Stimulated activated CD8-positive, alpha-beta memory T cell treated with anti-CD3 and anti-CD28 coated beads, Interleukin-2, amount 100 ng/mL, for 48 hours (primary cell): ENCODE data around the gene LDHAL6A.
"Not testable (repeated sequence)": the region's sequence is repeated elsewhere in the genome, so short reads cannot be mapped to it uniquely, and the experiment has no call there.

Source experiments
- DNase-seq, 2 donors: peaks; one replicate each; pipeline ENCODE4 v3.0.0-alpha.2; 2020; ENCODE audit warnings: low read depth in 2 of 2

Gene LDHAL6A

DNA sequence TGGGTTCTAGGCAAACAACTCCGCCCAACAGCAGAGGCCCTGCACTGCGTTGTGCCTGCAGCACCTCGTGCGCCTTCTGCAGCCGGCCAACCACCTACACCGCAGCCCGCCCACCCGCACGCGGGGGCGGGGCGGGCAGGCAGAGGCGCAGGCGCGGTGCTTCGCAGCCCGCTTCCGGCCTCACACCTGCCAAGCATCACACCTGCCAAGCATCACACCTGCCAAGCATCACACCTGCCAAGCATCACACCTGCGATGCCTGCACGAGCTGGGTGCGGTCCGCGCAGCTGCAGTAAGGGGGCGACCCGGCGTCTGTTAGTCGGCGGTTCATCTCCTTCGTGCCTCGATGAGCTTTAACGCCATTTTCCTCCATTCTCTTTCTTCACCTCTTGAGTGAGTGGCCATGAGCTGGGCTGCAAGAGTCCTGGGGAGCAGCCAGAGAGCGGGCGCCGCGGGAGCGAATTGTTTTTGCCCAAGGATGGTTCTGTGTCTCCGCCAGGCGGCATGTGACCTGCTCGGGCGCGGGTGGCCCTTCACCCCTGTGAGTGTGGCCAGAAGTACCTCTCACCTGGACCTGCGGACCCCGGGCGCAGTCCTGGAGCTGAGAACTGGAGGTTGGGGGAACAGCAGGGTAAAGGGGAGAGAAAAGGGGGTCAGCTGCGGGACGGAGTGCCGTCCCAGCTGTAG, at the start of gene LDHAL6A:
LDHAL6A (plus strand) TSS at position 171 of the 687 bp plus-strand sequence. CDS start 825 bp downstream, outside the sequence.
- no peak for DNase-seq

DNA sequence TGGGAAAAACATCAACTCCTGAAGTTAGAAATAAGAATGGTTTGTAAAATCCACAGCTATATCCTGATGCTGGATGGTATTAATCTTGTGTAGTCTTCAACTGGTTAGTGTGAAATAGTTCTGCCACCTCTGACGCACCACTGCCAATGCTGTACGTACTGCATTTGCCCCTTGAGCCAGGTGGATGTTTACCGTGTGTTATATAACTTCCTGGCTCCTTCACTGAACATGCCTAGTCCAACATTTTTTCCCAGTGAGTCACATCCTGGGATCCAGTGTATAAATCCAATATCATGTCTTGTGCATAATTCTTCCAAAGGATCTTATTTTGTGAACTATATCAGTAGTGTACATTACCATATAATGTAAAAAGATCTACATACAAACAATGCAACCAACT, 48.3 kb upstream of the LDHAL6A start:
- DNase-seq: not testable (repeated sequence)

DNA sequence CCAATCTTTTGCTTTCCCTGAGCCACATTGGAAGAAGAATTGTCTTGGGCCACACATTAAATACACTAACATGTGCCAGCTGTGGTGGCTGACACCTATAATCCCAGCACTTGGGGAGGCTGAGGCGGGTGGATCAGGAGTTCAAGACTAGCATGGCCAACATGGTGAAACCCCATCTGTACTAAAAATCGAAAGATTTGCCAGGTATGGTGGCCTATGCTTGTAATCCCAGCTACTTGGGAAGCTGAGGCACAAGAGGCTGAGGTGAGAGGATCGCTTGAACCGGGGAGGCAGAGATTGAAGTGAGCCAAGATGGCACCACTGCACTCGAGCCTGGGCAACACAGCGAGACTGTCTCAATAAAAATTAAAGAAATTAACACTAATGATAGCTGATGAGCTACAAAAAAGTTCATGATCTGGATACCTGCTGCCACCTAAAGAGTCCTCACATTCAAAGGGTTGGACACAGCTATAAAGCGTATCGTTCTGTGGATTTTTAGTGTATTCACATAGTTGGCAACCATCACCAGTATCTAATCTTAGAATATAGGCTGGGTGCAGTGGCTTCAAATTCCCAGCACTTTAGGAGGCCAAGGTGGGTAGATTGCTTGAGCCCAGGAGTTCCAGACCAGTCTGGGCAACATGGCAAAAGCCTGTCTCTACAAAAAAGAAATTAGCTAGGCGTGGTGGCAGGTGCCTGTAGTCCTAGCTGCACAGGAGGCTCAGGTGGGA, 46.9 kb upstream of the LDHAL6A start:
- no peak for DNase-seq

DNA sequence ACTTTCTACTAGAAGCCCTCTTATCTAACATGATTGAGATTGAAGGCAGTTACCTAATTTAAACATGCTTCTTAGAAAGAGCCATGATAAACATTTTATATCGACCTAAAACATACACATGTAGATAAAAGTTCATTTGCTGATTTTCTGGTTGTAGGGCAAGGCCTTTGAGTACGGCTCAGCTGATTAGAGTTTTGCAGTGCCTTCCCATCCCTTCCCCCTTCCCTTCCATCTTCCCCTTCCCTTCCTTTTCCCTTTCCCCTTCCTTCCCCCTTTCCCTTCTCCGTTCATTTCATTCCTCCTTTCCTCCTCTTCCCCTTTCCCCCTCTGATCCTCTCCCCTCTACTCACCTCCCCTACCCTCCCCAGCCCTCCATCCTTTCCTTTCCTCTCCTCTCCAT, 39.2 kb upstream of the LDHAL6A start:
- DNase-seq: no peak

DNA sequence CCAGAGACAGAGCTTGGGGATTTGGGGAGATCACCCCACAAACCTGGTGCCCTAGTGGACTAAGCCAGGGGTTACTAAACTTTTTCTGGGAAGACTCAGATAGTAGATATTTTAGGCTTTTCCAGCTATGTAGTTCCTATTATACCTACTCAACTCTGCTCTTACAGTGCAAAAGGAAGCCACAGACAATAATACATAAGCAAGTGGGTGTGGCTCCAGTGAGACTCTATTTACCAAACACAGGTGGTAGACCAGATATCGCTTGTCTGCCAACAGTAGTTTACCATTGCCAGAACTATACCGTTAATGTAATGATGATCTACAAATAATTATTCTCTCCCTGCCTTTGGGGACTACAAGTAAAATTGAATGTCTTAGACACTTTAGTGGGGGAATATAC, 36.6 kb upstream of the LDHAL6A start:
- no peak for DNase-seq

DNA sequence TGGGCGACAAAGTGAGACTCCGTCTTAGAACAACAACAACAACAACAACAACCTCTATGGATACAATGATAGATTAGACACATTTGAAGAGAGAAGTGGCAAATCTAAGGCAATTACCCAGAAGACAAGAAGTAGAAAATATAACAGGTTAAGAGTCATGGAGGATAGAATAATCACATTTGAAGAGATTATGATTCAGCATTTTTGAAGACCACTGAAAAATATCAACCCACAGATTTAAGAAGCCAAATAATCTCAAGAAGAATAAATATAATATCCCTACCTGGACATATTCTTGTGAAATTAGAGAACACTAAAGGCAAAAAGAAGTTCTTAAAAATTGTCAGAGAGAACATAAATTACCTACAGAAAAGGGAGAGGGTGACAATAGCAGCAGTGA, 35.6 kb upstream of the LDHAL6A start:
- DNase-seq: no peak

DNA sequence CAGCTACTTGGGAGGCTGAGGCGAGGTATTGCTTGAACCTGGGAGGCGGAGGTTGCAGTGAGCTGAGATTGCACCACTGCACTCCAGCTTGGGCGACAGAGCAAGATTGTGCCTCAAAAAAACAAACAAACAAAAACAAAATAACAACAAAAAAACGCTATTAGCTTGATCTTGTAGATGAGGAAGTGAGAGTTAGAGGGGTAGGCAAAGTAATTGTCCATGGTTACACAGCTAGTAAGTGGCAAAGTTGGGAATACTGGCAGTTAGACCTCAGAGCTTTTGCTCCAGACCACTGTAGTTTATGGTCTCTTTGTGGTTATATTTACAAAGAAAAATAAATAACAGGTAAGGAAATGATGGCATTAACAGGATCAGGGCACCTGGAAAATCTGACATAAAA, 28.4 kb upstream of the LDHAL6A start:
- DNase-seq: no peak

DNA sequence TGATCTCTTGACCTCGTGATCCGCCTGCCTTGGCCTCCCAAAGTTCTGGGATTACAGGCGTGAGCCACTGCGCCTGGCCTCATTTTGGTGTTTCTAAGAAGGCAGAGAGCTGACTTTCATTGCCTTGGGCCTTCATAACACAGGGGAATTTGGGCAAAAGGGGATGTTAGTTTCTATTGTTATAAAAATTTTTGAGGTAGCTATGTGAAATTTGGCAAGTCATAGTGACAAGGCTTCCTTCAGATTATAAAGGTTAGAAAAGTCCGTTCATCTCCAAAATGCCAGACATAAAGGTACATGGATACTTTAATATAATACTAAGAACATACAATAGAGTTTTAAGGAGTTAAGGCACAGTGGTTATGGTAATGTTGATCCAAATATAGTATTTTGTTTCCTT, 26.3 kb upstream of the LDHAL6A start:
- no peak for DNase-seq

DNA sequence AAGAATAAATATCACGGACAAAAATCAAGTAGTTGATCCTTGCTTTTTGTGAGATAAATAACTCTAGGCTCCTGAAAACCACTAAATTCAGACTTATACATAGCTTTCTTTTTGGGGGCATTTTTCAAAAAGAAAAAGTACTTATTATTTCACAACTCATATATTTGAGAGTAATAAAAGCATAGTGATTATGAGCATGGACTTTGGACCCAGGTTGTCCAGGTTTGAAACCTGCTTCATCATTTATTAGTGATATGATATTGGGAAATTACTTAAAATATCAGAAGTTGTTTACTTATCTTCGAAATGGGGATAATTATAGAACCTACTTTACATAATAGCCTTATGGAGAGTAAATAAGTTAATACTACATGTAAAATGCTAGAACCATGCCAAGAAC, 17.0 kb upstream of the LDHAL6A start:
- no peak for DNase-seq

DNA sequence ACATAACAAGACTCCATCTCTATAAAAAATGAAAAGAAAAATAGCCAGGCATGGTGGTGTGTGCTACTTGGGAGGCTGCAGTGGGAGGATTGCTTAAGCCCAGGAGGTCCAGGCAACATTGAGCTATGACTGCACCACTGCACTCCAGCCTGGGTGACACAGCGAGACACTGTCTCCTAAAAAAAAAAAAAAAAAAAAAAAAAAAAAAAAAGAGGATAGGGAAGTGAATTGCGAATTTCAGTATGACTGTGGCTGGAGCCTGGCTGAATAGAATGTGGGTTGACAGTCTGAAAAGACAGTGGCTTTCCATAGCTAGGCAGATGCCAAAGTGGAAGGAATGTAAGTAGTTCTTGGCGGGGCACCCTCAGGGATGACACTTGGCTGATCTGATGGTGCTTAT, 6.4 kb upstream of the LDHAL6A start:
- DNase-seq: no peak

DNA sequence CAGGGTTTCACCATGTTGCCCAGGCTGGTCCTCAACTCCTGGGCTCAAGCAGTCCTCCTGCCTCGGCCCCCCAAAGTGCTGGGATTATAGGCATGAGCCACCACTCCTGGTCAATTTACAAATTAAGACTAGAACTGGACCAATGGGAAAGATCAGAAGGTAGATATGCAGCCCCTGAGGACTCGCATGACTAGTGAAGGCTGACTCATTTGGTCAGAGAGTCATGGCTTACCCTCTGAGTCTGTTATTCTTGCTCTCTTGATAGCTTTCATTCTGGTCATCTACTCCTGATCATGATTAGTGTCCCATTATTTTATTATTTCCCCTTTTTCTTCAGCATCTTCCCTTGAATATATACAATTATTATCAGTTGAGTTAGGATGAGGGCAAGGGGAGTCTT, 2.7 kb upstream of the LDHAL6A start:
- no peak for DNase-seq

DNA sequence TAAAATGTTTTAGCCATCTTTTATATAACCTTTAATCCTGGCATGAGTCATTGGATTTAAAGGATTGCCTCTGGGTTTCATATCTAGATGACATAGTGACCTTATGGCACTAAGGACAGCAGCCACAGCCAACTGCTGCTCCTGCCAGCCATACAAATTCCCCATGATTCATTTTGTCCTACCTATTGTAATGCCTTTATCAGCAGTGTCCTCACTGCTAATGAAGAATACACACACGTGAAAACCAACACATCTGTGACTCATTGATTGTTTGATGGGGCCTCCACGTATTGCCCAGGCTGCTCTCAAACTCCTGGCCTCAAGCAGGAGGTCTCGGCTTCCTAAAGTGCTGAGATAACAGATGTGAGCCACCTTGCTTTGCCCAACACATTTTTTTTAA, 1.8 kb downstream of the LDHAL6A start:
- DNase-seq: no peak

DNA sequence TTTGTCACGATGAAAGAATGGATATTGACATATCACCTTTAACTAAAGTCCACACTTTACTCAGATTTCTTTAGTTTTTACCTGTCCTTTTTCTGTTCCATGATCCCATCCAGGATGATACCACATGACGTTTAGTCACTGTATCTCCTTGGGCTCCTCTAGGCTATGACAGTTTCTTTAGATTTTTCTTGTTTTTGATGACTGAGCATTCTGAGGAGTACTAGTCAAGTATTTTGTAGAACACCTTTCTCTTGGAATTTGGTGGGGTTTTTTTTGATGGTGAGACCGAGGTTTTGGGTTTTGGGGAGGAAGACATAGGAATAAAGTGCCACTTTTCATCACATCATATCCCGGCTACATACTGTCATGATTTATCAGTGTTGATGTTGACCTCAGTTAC, 4.0 kb downstream of the LDHAL6A start:
- no peak for DNase-seq

DNA sequence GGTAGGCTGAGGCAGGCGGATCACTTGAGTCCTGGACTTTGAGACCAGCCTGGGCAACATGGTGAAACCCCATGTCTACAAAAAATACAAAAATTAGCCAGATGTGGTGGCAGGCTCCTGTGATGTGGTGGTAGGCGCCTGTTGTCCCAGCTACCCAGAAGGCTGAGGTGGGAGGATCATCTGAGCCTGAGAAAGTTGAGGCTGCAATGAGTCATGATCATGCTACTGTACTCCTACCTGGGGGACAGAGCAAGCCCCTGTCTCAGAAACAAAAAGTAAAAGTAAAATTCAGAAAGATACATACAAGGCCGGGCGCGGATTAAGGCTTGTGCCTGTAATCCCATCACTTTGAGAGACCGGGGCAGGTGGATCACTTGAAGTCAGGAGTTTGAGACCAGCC, 6.3 kb downstream of the LDHAL6A start:
- DNase-seq: no peak

DNA sequence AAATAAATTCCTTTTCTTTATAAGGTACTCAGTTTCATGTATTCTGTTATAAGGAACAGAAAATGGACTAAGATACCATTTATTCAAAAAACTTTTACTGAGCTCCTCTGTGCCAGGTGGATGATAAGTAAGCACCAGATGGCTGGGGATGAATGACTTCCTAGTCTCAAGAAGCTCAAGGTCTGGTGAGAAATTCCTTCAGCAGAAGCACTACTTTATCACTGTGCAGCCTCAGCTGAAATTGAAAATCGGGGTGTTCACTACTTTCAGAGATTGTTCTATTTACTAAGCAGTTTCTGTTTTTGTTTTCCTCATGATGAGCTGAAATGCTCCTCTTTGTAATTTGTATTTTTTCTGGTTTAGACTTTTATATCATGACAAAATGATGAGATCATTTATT, 7.8 kb downstream of the LDHAL6A start:
- no peak for DNase-seq

DNA sequence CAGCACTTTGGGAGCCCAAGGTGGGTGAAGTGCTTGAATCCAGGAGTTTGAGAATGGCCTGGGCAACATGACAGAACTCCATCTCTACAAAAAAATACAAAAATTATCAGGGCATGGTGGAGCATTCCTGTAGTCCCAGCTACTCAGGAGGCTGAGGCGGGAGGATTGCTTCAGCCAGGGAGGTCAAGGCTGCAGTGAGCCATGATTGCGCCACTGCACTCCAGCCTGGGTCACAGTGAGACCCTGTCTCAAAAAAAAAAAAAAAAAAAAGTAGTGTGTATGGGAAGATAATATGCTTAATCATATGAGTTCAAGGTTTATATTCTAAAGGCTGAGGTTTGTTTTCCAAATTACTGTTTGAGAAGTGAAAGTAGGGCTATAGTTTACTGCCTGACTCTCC, 10.7 kb downstream of the LDHAL6A start:
- DNase-seq: no peak

DNA sequence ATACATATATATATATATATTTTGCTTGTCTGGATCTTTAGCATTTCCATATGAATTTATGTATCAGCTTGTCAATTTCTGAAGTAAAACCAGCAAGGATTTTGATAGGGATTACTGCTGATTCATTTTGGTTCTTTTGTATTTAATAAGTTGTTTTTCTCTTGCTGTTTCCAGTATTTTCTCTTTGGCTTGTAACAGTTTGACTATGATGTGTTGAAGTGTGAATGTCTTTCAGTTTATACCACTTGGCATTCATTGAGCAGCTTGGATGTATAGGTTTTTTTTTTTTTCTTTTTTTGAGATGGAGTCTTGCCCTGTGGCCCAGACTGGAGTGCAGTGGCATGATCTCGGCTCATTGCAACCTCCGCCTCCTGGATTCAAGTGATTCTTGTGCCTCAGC, 12.4 kb downstream of the LDHAL6A start:
- DNase-seq: no peak

DNA sequence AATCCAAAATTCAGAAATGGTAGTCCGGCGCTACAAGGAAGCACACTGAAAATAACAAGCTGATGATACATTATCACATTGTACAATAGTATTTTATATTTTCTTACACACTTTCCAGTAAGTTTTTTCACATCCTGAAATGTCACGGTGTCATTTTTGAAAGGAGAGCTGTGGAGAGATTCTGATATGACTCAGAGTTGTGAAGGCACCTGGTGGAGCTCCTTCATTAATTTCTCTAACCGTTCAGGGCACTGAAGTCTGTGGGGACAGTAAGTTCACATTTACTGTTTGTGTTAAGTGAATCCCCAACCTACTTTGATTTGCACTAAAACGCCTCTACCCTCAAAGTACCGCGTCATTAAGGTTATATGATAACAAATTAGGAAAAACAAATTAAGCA, 13.3 kb downstream of the LDHAL6A start:
- DNase-seq: no peak

DNA sequence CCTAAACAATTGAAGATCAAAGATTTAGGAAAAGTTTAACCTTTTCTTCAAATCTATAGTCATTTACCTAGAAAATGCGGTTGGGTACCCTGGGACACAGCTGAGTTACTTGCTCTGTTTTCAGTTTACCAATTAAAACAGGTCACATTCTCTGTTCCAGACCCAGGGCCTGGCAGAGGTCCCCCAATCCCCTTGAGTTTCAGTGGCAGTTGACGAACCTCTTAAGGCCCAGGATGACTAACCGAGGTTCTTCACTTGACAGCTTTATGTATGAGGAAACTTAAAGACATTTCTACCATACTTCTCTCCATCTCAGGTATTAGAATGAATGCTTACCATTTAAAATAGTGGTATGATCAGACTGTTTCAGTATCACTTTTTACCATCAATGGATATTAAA, 16.3 kb downstream of the LDHAL6A start:
- DNase-seq: no peak

DNA sequence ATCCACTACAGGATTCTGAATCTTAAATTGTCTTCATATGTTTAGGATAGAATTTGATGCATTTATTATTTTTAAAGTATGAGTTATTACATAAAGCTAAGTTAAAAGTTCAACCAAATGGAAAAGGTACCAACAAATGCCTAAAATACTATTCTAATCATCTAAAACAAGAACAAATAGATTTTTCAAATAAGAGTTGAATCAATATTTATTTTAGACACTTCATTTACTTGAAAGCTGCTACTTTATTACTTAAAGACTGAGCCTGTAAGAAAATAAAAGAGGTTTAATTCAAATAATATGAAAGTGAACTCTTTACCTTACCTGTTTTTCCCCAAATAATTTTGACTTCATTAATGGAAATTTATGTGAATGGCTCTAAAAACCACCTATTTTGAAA, 16.9 kb downstream of the LDHAL6A start:
- no peak for DNase-seq

DNA sequence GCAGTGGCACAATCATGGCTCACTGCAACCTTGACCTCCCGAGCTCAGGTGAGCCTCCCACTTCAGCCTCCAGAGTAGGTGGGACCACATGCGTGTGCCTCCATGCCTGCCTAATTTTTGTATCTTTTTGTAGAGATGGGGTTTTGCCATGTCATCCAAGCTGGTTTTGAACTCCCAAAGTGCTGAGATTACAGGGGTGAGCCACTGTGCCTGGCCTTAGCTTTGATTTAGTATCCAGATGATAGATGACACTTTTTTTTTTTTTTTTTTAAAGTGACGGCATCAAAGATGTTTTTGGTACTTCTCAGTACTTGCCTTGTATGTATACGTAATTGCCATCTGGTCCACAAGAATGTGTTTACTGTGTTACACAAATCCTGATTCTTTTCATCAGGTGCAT, 23.4 kb downstream of the LDHAL6A start:
- no peak for DNase-seq

DNA sequence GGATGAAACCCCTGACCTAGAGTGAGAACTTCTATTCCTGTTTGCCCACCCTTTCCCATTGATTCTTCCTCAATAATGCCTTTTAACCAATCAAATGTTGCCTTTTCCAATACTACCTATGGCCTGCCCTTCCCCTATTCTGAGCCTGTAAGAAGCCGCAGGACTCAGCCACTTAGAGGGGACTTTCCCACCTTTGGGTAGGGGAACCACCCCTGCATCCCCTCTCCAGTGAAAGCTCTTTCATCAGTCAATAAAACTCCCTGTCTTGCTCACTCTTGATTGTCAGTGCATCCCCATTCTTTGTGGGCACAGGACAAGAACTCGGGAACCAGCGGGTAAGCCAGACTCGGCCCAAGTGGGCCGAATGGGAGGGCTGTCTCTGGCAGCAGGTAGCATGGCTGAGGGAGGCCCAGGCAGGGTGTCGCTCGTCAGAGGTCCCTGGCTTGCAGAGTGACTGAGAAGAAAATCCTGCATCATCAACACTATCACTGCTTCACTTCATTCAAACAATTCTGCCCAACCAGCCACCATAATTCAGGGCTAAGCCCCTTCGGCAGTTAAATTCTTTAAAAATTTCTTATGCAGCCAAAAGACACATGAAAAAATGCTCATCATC, 30.4 kb downstream of the LDHAL6A start:
- no peak for DNase-seq

DNA sequence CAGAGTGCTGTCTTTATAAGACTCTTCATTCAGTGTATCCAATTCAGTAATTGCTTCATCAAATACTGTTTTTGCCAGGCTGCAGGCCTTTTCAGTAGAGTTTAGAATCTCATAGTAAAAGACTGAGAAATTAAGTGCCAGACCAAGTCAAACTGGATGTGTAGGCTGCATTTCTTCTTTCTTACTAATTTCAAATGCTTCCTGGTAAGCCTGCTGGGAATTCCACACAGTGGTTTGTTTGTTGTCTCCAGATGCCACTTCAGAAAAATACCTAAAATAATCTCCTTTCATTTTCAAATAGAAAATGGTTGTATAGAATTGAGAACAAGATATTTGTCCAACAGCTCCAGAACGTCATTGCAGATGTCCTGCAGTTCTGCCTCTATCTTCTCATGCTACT, 34.7 kb downstream of the LDHAL6A start:
- DNase-seq: no peak
